GM18909 (cell line): Measurements from ENCODE around the gene ZNF778.
"Not testable (repeated sequence)": the region's sequence is repeated elsewhere in the genome, so short reads cannot be mapped to it uniquely, and the experiment has no call there.

ENCODE experiments used
- ATAC-seq: cut with Tn5 transposase; IDR thresholded peaks from one replicate; pipeline ENCODE4 v1.9.1; 2021; ENCODE audit warnings: mild to moderate bottlenecking; ENCODE audit not compliant: unreplicated experiment, poor library complexity

The ZNF778 gene

DNA sequence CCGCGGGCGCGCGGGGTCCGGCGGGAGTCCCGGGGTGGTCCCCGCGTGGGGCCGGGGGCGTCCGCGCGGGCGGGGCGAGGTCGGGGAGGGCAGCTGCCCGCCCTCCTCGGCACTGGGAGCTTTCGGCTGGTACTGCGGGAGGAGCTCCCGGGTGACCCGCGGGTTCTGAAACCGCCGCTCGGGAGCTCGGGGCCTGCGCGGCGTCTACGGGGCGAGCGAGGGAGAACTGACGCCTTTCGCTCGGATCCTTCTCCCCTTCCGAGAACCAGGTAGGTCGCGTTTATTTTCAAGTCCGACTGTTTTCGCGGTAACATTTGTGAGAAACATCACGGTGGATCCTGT lies 30.2 kb downstream of the ZNF778 start:
- ATAC-seq, result not testable (repeated sequence)

GRCh38 chr16:89248196-89248982 lies 30.9 kb downstream of the ZNF778 start:
- no peak for ATAC-seq

DNA sequence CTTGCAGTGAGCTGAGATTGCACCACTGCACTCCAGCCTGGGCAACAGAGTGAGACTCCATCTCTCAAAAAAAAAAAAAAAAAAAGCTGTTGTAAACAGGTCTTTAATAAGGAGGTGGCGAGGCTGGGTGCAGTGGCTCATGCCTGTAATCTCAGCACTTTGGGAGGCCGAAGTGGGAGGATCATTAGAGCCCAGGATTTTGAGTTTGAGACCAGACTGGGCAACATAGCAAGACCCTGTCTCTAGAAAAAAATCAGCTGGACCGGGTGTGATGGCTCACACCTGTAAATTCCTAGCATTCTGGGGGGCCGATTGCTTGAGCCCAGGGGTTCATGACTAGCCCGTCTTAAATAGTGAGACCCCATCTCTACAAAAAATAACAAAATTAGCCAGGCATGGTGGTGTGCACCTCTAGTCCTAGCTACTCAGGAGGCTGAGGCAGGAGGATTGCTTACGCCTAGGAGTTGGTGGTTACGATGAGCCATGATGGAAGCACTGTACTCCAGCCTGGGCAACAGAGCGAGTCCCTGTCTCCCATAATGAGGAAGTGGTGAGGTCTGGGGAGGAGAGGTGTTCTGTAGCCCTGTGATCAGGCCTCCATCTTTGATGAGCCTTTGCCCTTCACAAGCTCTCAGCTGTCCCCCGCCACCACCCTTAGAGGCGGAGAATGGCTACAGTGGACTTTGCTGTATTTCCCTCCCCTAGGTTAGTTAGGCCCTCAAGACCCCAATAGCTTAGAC lies 36.2 kb downstream of the ZNF778 start:
- no peak for ATAC-seq

DNA sequence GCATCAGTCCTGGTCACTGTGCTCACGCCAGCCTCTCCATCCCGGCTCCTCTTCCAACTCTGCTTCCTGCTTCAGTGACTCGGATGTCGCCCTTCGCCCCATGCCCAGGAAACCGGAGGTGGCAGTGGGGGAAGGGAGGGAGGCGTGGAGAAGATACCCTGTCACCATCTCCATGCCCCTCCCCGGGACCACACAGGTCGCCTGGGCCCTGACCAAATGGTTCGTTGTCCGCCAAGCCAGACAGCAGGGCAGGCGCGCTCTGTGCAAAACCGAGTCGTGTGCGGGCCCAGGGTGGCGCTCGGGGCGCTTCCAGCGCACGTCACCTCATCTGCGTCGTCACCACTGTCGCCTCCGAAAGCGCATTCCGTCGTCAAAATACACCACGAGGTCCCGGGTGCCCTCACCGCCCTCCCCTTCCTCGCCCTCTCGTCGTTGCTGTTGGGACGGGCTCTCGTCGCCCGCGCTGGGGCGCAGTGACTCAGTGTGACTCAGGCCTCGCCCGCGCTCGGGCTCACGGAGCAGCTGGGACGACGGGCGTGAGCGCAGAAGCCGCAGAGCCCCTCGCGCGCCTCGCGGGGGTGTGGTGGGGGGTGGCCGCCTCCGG lies 39.2 kb downstream of the ZNF778 start:
- no peak for ATAC-seq

GRCh38 chr16:89257281-89257731 lies 39.8 kb downstream of the ZNF778 start:
- no peak for ATAC-seq

DNA sequence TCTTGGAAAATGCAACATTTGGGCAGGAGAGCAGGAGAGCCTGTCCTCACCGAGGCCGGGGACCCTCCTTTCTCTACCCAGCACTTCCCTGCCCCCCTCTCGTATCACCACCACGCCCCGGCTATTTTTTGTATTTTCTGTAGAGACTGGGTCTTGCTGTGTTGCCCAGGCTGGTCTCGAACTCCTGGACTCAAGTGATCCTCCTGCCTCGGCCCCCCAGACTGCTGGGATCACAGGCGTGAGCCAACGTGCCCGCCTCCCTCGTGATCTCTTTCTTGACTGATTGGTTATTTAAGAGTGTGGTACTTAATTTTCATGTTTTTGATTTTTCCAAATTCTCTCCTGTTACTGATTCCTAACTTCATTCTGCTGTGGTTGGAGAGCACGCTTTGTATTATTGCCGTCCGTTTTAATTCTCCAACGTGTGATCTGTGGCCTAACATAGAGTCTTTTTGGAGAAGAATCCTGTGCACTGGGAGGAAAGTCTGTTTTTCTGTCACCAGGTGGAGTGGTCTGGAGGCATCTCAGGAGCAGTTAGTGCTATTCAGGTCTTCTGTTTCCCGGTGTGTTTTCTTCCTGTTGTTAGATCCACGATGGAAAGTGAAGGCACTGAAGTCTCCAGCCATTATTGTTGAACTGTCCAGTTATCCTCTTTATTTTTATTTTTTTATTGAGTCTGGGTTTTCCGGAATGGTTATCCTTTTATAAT lies 40.4 kb downstream of the ZNF778 start:
- no peak for ATAC-seq

- ATAC-seq, result not testable (repeated sequence)
These were observed 42.4 kb downstream of the ZNF778 start for GRCh38 chr16:89259901-89260300.

GRCh38 chr16:89261691-89262563 lies 44.4 kb downstream of the ZNF778 start:
- ATAC-seq, result no peak

DNA sequence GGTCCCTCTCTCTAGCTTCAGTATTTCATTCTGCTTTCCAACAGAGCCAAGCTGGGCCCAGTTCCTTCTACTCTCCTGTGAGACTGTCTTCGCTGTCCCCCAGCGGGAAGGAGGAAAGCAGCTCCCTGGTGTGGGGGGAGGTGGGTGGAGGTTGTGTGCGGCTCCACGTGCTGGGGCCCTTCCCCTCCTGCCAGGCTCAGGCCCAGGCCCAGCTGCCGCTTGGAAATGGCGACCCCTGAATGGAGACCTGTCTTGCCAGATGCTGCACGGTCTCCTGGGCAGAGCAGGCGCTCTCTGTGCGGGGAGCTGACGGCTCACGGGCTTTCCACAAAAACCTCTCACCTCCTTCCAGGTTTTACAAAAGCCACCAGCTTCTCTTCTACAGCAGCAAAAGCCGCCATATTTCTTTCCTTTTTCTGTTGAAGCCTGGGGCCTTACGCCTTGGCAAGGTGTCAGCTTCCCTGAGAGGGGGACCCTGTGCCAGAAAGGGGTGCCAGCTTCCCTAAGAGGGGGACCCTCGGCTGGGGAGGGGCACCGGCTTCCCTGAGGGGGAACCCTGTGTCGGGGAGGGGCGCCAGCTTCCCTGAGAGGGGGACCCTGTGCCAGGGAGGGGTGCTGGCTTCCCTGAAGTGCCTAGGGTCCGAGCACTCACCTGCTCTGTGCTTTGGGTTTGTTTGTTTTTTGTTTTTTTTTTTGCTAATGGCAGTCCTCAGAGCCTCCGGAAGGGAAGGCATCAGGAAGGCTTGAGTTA lies 47.5 kb downstream of the ZNF778 start:
- no peak for ATAC-seq

GRCh38 chr16:89265647-89266046 lies 48.1 kb downstream of the ZNF778 start:
- ATAC-seq, result no peak

- ATAC-seq, result no peak
These were observed 49.1 kb downstream of the ZNF778 start for GRCh38 chr16:89266521-89267134.

DNA sequence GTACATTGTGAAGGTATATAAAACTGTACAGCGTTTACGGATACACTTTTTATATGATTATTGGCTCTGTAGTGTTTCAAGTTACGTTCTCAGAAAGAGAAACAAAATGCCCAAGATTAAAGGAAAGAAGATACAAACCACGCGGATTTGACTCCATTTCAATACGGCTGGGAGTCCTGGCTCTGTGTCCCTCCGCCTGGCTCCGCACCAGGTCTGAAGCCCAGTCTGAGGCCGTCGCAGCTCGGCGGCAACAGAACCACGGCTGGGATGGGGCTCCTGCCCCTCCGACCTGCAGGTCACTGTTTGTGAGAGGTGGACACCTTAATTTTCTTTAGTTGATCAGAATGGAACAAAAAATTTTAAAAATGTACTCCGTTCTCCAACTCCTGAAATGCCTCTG lies 50.2 kb downstream of the ZNF778 start:
- not testable (repeated sequence) for ATAC-seq

DNA sequence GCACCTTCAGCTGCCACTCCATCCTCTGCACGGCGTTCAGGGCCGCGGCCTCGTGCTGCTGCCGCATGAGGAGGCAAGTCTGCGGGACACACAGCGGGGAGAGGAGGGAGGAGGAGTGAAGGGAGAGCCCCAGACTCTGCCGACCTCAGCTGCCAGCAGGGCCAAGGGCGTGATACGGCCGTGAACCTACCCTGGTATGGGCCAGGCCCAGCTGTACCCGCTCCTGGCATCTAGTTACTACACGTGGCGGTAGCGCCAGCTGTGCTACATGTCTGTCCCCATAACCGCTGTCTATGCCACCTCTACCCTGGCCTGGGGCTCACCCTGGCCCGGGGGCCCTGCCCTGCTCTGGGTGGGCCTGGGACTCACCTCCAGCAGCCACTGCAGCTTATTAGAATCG lies 51.1 kb downstream of the ZNF778 start:
- ATAC-seq, result no peak

DNA sequence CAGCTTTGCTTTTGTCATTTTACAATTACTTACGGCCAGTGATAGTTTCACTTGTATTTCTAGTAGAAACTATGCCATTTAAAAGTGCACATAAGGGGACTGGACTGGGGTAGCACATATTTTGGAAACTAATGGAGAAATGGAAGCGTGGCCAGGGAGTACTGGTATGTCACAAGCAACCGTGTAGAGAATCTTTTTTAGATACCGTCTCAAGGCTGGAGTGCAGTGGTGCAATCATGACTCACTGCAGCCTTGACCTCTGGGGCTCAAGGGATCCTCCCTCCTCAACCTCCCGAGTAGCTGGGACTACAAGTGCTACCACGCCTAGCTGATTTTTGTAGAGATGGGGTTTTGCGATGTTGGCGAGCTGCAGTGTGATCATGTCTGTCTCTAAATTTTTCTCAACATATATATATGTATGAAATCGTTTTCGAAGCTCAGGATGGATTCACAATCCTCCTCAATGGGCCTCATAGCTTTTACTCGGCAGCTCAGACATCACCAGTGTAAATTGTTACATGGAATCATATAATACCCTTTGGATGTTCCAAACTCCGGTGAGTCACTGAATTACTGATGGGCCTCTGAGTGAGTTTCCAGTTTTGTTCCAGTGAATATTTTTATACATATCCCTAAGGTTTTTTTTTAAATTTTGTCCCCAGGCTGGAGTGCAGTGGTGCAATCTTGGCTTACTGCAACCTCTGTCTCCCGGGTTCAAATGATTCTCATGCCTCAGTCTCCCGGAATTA lies 51.7 kb downstream of the ZNF778 start:
- no peak for ATAC-seq

- no peak for ATAC-seq
These were observed 52.5 kb downstream of the ZNF778 start for GRCh38 chr16:89269805-89270665.

DNA sequence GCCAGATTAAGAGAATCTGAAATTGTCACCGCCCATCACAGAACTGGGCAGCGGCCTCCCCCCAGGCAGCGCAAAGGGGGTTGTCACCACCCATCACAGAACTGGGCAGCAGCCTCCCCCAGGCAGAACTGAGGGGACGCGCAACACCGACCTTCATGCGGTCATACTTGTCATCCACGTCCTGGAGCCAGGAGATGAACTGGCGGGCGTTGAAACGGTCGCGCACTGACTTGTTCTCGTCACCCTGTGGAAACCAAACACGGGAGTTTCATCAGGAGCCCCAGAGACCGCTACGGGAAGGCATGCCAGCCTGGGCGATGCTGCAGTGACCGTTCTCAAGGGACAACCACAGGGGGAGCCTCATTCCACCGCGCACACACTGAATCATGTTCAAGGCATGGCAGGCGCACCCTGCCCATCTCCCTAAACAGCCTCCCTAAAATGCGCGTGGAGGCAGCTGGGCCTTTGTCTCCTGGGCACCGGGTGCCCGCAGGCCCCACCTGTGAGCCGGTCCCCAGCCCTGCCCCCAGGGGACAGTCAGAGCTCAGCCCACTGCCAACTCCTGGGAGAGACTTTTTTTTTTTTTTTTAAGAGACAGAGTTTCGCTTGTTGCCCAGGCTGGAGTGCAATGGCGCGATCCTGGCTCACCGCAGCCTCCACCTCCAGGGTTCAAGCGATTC lies 53.3 kb downstream of the ZNF778 start:
- no peak for ATAC-seq

- no peak for ATAC-seq
These were observed 55.1 kb downstream of the ZNF778 start for GRCh38 chr16:89272631-89273030.
